IMR-90 (cell line): ENCODE measurements around the gene SLC44A2.

Experiments
- BHLHE40 ChIP-seq: fragments of 150-350 bp; IDR thresholded peaks from 2 replicates; pipeline ENCODE4 v1.6.1; 2016; ENCODE audit warnings: mild to moderate bottlenecking, low read depth, low read length
- CEBPB ChIP-seq: IDR thresholded peaks from 2 replicates; pipeline ENCODE4 v1.6.1; 2012; ENCODE audit warnings: low read depth, low read length, improper control_type of control experiment
- CHD1 ChIP-seq: IDR thresholded peaks from 2 replicates; pipeline ENCODE4 v1.6.1; 2012; ENCODE audit warnings: low read depth, low read length, improper control_type of control experiment
- CTCF ChIP-seq: conservative IDR thresholded peaks from 2 replicates; pipeline ENCODE4 v1.5.1; 2012; ENCODE audit warnings: mild to moderate bottlenecking, low read depth, low read length, improper control_type of control experiment
- ELK1 ChIP-seq: fragments of 150-350 bp; IDR thresholded peaks from 2 replicates; pipeline ENCODE4 v1.6.1; 2016; ENCODE audit warnings: low read depth, mild to moderate bottlenecking, low read length, moderate library complexity, borderline replicate concordance
- MAZ ChIP-seq: IDR thresholded peaks from 2 replicates; pipeline ENCODE4 v1.6.1; 2012; ENCODE audit warnings: low read depth, mild to moderate bottlenecking, low read length, improper control_type of control experiment, moderate library complexity, borderline replicate concordance
- MXI1 ChIP-seq: IDR thresholded peaks from 2 replicates; pipeline ENCODE4 v1.6.1; 2012; ENCODE audit warnings: low read depth, mild to moderate bottlenecking, low read length, moderate library complexity, borderline replicate concordance
- POLR2A ChIP-seq: IDR thresholded peaks from 2 replicates; pipeline ENCODE4 v1.6.1; 2012; ENCODE audit warnings: mild to moderate bottlenecking, low read depth, low read length
- SMC3 ChIP-seq: fragments of 150-350 bp; IDR thresholded peaks from 2 replicates; pipeline ENCODE4 v1.6.1; 2016; ENCODE audit warnings: low read depth, mild to moderate bottlenecking, antibody characterized with exemption, low read length, moderate library complexity
- USF2 ChIP-seq: fragments of 150-350 bp; IDR thresholded peaks from 2 replicates; pipeline ENCODE4 v1.6.1; 2017; ENCODE audit warnings: mild to moderate bottlenecking, antibody characterized with exemption, low read length, low read depth

- no peak for TF ChIP-seq CTCF
- TF ChIP-seq POLR2A = peak; percentile 93
- TF ChIP-seq CEBPB = peak; percentile 73
- TF ChIP-seq MAZ = peak; percentile 95
- no peak for TF ChIP-seq CHD1
- peak; percentile 99 for TF ChIP-seq USF2
- peak; percentile 99 for TF ChIP-seq BHLHE40
- 0 out of 2 replicates have a peak, but pooled peaks have one; percentile 57 for TF ChIP-seq MXI1
- no peak for TF ChIP-seq SMC3
- no peak for TF ChIP-seq ELK1
Observed at GRCh38 chr19:10653732-10654609, 28.6 kb downstream of the SLC44A2 start, which contains the start of gene ILF3.
